KMS-11 (cell line): ENCODE measurements around the gene NELL1.

Experiments
- H2AFZ ChIP-seq: fragments of 200-600 bp; sonication (generic); 2 replicates; pipeline ENCODE4 v1.6.1; 2016; ENCODE audit warnings: antibody characterized with exemption, mixed run types, low read depth
- H3K27ac ChIP-seq: fragments of 200-600 bp; sonication (generic); 2 replicates; pipeline ENCODE4 v1.6.1; 2016; ENCODE audit warnings: mild to moderate bottlenecking, mixed run types
- H3K27me3 ChIP-seq: fragments of 200-600 bp; sonication (generic); 2 replicates; pipeline ENCODE4 v1.6.1; 2017; ENCODE audit warnings: mild to moderate bottlenecking, low read depth, mixed run types, moderate library complexity; ENCODE audit not compliant: insufficient read depth
- H3K36me3 ChIP-seq: fragments of 200-600 bp; sonication (generic); 2 replicates; pipeline ENCODE4 v1.6.1; 2017; ENCODE audit warnings: mild to moderate bottlenecking, mixed run types; ENCODE audit not compliant: insufficient read depth
- H3K4me1 ChIP-seq: fragments of 200-600 bp; sonication (generic); 2 replicates; pipeline ENCODE4 v1.6.1; 2016; ENCODE audit warnings: mild to moderate bottlenecking, low read depth, mixed run types; ENCODE audit not compliant: poor library complexity, severe bottlenecking
- H3K4me2 ChIP-seq: fragments of 200-600 bp; sonication (generic); 2 replicates; pipeline ENCODE4 v1.7.0; 2016; ENCODE audit warnings: mild to moderate bottlenecking, mixed run types
- H3K4me3 ChIP-seq: fragments of 200-600 bp; sonication (generic); IDR thresholded peaks from 2 replicates; pipeline ENCODE4 v1.6.1; 2017; ENCODE audit warnings: low read depth, low read length, mixed read lengths; ENCODE audit not compliant: insufficient read depth
- H3K79me2 ChIP-seq: fragments of 200-600 bp; sonication (generic); 2 replicates; pipeline ENCODE4 v1.6.1; 2016; ENCODE audit warnings: low read depth, mixed run types; ENCODE audit not compliant: insufficient read depth
- H3K9ac ChIP-seq: fragments of 200-600 bp; sonication (generic); 2 replicates; pipeline ENCODE4 v1.6.1; 2016; ENCODE audit warnings: mild to moderate bottlenecking, mixed run types
- H4K20me1 ChIP-seq: fragments of 200-600 bp; sonication (generic); 2 replicates; pipeline ENCODE4 v1.6.1; 2016; ENCODE audit warnings: mild to moderate bottlenecking, mixed run types; ENCODE audit not compliant: insufficient read depth
- TF ChIP-seq, protein P1 (sequence below): fragments of 200-600 bp; sonication (generic); conservative IDR thresholded peaks from 2 replicates; pipeline ENCODE4 v1.6.1; 2017; ENCODE audit warnings: low read depth, mild to moderate bottlenecking, antibody characterized with exemption, low read length, moderate library complexity, mixed read lengths

NELL1 gene

GRCh38 chr11:20771026-20771425, 101.6 kb downstream of the NELL1 start:
- H3K9ac ChIP-seq: no peak overlapping the region
- no peaks in the 10 kb centered on the region for H3K4me1 ChIP-seq
- H4K20me1 ChIP-seq: no peaks in the 10 kb centered on the region
- H3K4me2 ChIP-seq: no peak overlapping the region
- no peak overlapping the region for H2AFZ ChIP-seq
- H3K4me3 ChIP-seq: no peak overlapping the region
- no peak overlapping the region for H3K27ac ChIP-seq
- no peaks in the 10 kb centered on the region for H3K79me2 ChIP-seq
- H3K27me3 ChIP-seq: no peaks in the 10 kb centered on the region
- TF ChIP-seq, protein P1, sequence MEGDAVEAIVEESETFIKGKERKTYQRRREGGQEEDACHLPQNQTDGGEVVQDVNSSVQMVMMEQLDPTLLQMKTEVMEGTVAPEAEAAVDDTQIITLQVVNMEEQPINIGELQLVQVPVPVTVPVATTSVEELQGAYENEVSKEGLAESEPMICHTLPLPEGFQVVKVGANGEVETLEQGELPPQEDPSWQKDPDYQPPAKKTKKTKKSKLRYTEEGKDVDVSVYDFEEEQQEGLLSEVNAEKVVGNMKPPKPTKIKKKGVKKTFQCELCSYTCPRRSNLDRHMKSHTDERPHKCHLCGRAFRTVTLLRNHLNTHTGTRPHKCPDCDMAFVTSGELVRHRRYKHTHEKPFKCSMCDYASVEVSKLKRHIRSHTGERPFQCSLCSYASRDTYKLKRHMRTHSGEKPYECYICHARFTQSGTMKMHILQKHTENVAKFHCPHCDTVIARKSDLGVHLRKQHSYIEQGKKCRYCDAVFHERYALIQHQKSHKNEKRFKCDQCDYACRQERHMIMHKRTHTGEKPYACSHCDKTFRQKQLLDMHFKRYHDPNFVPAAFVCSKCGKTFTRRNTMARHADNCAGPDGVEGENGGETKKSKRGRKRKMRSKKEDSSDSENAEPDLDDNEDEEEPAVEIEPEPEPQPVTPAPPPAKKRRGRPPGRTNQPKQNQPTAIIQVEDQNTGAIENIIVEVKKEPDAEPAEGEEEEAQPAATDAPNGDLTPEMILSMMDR: no peak
- no peaks in the 10 kb centered on the region for H3K36me3 ChIP-seq

DNA sequence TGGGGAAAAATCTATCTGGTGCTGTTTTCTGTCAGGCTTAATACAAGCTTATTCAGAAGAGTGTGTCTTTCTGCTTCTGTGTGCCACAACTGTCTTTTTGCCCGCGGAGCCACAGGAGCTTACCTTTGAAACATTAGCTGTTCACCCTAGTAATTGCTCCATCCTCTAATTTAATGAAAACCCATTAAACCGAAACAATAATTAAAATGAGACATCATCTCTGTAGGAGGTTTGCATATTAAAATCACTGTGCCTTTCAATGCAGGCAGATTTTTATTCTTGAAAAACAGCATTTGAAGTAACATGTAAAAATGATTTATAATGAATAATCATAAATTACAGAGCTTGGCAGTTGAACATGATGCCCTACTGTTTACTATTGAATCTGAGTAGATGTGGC, 102.3 kb downstream of the NELL1 start:
- Histone ChIP-seq H3K79me2 (no peaks in the 10 kb centered on the region), H2AFZ (no peak overlapping the region), H3K27ac (no peak overlapping the region), H3K4me1 (no peaks in the 10 kb centered on the region), H3K36me3 (no peaks in the 10 kb centered on the region), H3K9ac (no peak overlapping the region), H3K4me3 (no peak overlapping the region), H4K20me1 (no peaks in the 10 kb centered on the region), H3K27me3 (no peaks in the 10 kb centered on the region), H3K4me2 (no peak overlapping the region)
- TF ChIP-seq, protein P1: no peak

GRCh38 chr11:20775331-20775730, 105.9 kb downstream of the NELL1 start:
- Histone ChIP-seq H3K27ac (no peak overlapping the region), H3K4me1 (no peaks in the 10 kb centered on the region), H3K4me3 (no peak overlapping the region), H2AFZ (no peak overlapping the region), H3K9ac (no peak overlapping the region), H3K27me3 (no peaks in the 10 kb centered on the region), H3K79me2 (no peaks in the 10 kb centered on the region), H3K36me3 (no peaks in the 10 kb centered on the region), H3K4me2 (no peak overlapping the region), H4K20me1 (no peaks in the 10 kb centered on the region)
- TF ChIP-seq, protein P1: no peak

GRCh38 chr11:20782775-20783174, 113.4 kb downstream of the NELL1 start:
- no peak overlapping the region for H3K9ac ChIP-seq
- H4K20me1 ChIP-seq: no peaks in the 10 kb centered on the region
- TF ChIP-seq, protein P1: no peak
- no peaks in the 10 kb centered on the region for H3K36me3 ChIP-seq
- no peak overlapping the region for H3K4me2 ChIP-seq
- H3K4me3 ChIP-seq: no peak overlapping the region
- H3K27ac ChIP-seq: no peak overlapping the region
- no peaks in the 10 kb centered on the region for H3K4me1 ChIP-seq
- H3K27me3 ChIP-seq: no peaks in the 10 kb centered on the region
- H3K79me2 ChIP-seq: no peaks in the 10 kb centered on the region
- H2AFZ ChIP-seq: no peak overlapping the region
